Thoracic aorta (tissue), 2 donors: ENCODE results near the gene DLG1. TPM values are rescaled to one million over a fixed set of nuclear protein-coding genes. Genes with fewer than 3 reads are reported as not detected.

Experiments
- ATAC-seq: fragments of 150-250 bp; one replicate; pipeline ENCODE4 v1.8.0; 2017; ENCODE audit warnings: low read depth; ENCODE audit not compliant: insufficient number of reproducible peaks, low FRiP score
- DNase-seq: peaks from one replicate; pipeline ENCODE4 v3.0.0-alpha.2; 2020; ENCODE audit warnings: low spot score
- H3K27ac ChIP-seq, 2 donors: fragments of 200-600 bp; sonication (generic); 1 replicate in 1 of 2; 2 replicates in 1 of 2; pipeline ENCODE4 v1.5.1; 2016; ENCODE audit warnings: mild to moderate bottlenecking in 2 of 2, moderate library complexity in 2 of 2
- H3K27me3 ChIP-seq: fragments of 200-600 bp; sonication (generic); replicated peaks from 2 replicates; pipeline ENCODE4 v1.6.0; 2016; ENCODE audit warnings: mild to moderate bottlenecking; ENCODE audit not compliant: insufficient read depth
- H3K36me3 ChIP-seq: fragments of 200-600 bp; sonication (generic); one replicate; pipeline ENCODE4 v1.5.1; 2016
- H3K4me1 ChIP-seq, 2 donors: fragments of 200-600 bp; sonication (generic); 1 replicate in 1 of 2; 2 replicates in 1 of 2; pipeline versions ENCODE4 v1.5.1 to v1.6.0; 2016; ENCODE audit warnings: low read depth in 2 of 2, mild to moderate bottlenecking in 1 of 2; ENCODE audit not compliant: control insufficient read depth in 1 of 2
- H3K4me3 ChIP-seq: fragments of 200-600 bp; sonication (generic); 2 replicates; pipeline ENCODE4 v1.5.1; 2016; ENCODE audit warnings: mild to moderate bottlenecking
- H3K9me3 ChIP-seq: fragments of 200-600 bp; sonication (generic); 2 replicates; pipeline ENCODE4 v1.5.1; 2016
- CTCF ChIP-seq: fragments of 200-600 bp; sonication (generic); IDR thresholded peaks from one replicate; pipeline ENCODE4 v1.5.1; 2019; ENCODE audit warnings: antibody characterized with exemption
- total RNA-seq, 2 donors: library from RNA; depleted of rRNA; stranded (reverse); fragments of >200 nt; gene quantifications; one replicate each; pipeline versions ENCODE4 v1.1.0 to v1.2.3, GENCODE V29; 2016

DLG1 gene
- total RNA-seq, 2 donors from 2014 or later, result 46.4 to 67.8 TPM

- peak overlapping the region; percentile 79 to 92 for H3K27ac ChIP-seq
- H3K27me3 ChIP-seq, result no peaks in the 10 kb centered on the region
- DNase-seq, result no peak
- peaks cover 6 to 15% of the 10 kb centered on the region in 2 donors for H3K4me1 ChIP-seq
- no peaks in the 10 kb centered on the region for H3K36me3 ChIP-seq
- peak; percentile 81 for ATAC-seq
- TF ChIP-seq CTCF, result no peak
- H3K9me3 ChIP-seq, result no peaks in the 10 kb centered on the region
- peak overlapping the region; percentile 79 for H3K4me3 ChIP-seq
Measured at GRCh38 chr3:197297476-197298340, 704 bp downstream of the DLG1 start.

- peaks cover 6 to 15% of the 10 kb centered on the region in 2 donors for H3K4me1 ChIP-seq
- peak overlapping the region; percentile 79 for H3K4me3 ChIP-seq
Measured at GRCh38 chr3:197297002-197297401, 1.4 kb downstream of the DLG1 start.

GRCh38 chr3:197296545-197296944 is 1.9 kb downstream of the DLG1 start:
- H3K9me3 ChIP-seq, result no peaks in the 10 kb centered on the region
- peak overlapping the region in 1 of 2 donors; percentile 92 for H3K27ac ChIP-seq

More at GRCh38 chr3:197297002-197297401, 1.4 kb downstream of the DLG1 start:
- no peak for ATAC-seq
- Histone ChIP-seq H3K36me3 (no peaks in the 10 kb centered on the region), H3K9me3 (no peaks in the 10 kb centered on the region), H3K27ac (peak overlapping the region; percentile 79 to 92), H3K27me3 (no peaks in the 10 kb centered on the region)
- DNase-seq, result no peak
- TF ChIP-seq CTCF, result no peak

GRCh38 chr3:197295871-197296270 is 2.5 kb downstream of the DLG1 start:
- TF ChIP-seq CTCF, result no peak
- no peak for ATAC-seq
- no peak overlapping the region for H3K4me3 ChIP-seq
- H3K36me3 ChIP-seq, result no peaks in the 10 kb centered on the region
- no peak overlapping the region for H3K27ac ChIP-seq
- DNase-seq, result no peak
- H3K4me1 ChIP-seq, result peaks cover 6 to 15% of the 10 kb centered on the region in 2 donors
- H3K27me3 ChIP-seq, result no peaks in the 10 kb centered on the region
- no peaks in the 10 kb centered on the region for H3K9me3 ChIP-seq

More at GRCh38 chr3:197296545-197296944, 1.9 kb downstream of the DLG1 start:
- H3K4me1 ChIP-seq, result peaks cover 6 to 15% of the 10 kb centered on the region in 2 donors
- ATAC-seq, result no peak
- no peaks in the 10 kb centered on the region for H3K36me3 ChIP-seq
- H3K4me3 ChIP-seq, result peak overlapping the region; percentile 79
- no peak for TF ChIP-seq CTCF
- DNase-seq, result no peak
- no peaks in the 10 kb centered on the region for H3K27me3 ChIP-seq

- no peak for ATAC-seq
- H3K27ac ChIP-seq, result no peak overlapping the region
- H3K4me3 ChIP-seq, result no peak overlapping the region
- DNase-seq, result no peak
- H3K36me3 ChIP-seq, result no peaks in the 10 kb centered on the region
- H3K9me3 ChIP-seq, result no peaks in the 10 kb centered on the region
- H3K4me1 ChIP-seq, result peaks cover 6% of the 10 kb centered on the region in 2 donors
- TF ChIP-seq CTCF, result no peak
- H3K27me3 ChIP-seq, result no peaks in the 10 kb centered on the region
Measured at GRCh38 chr3:197293605-197294237, 4.7 kb downstream of the DLG1 start.
